Parathyroid adenoma (tissue), 2 donors: ENCODE results near the gene ASS1.

Experiments used
- H2AFZ ChIP-seq: fragments of 300-600 bp; sonication (generic); one replicate; pipeline ENCODE4 v1.7.0; 2017; ENCODE audit warnings: antibody characterized with exemption, mild to moderate bottlenecking
- H3K27ac ChIP-seq: fragments of 300-600 bp; sonication (generic); one replicate; pipeline ENCODE4 v1.7.0; 2017
- H3K27me3 ChIP-seq: fragments of 300-600 bp; sonication (generic); one replicate; pipeline ENCODE4 v1.7.0; 2017; ENCODE audit warnings: low read length; ENCODE audit not compliant: control insufficient read depth, insufficient read depth
- H3K36me3 ChIP-seq: fragments of 300-600 bp; sonication (generic); one replicate; pipeline ENCODE4 v1.7.0; 2017; ENCODE audit warnings: low read length; ENCODE audit not compliant: control insufficient read depth, insufficient read depth
- H3K4me1 ChIP-seq: fragments of 300-600 bp; sonication (generic); one replicate; pipeline ENCODE4 v1.7.0; 2017; ENCODE audit warnings: control low read depth
- H3K4me2 ChIP-seq: fragments of 300-600 bp; sonication (generic); one replicate; pipeline ENCODE4 v1.7.0; 2017; ENCODE audit warnings: low read length
- H3K4me3 ChIP-seq: fragments of 300-600 bp; sonication (generic); one replicate; pipeline ENCODE4 v1.7.0; 2017; ENCODE audit warnings: low read depth, low read length
- H3K79me2 ChIP-seq: fragments of 300-600 bp; sonication (generic); one replicate; pipeline ENCODE4 v1.7.0; 2017; ENCODE audit warnings: control low read depth
- H3K9ac ChIP-seq: fragments of 300-600 bp; sonication (generic); one replicate; pipeline ENCODE4 v1.7.0; 2017; ENCODE audit warnings: mild to moderate bottlenecking
- H3K9me3 ChIP-seq: fragments of 300-600 bp; sonication (generic); one replicate; pipeline ENCODE4 v1.7.0; 2017; ENCODE audit warnings: low read length; ENCODE audit not compliant: control insufficient read depth
- TF ChIP-seq, protein P1 (sequence below): fragments of 300-600 bp; sonication (generic); IDR thresholded peaks from one replicate; pipeline ENCODE4 v1.7.0; 2017; ENCODE audit warnings: antibody characterized with exemption, mild to moderate bottlenecking
- donor health status: primary hyperparathyroidism.

The ASS1 gene

DNA sequence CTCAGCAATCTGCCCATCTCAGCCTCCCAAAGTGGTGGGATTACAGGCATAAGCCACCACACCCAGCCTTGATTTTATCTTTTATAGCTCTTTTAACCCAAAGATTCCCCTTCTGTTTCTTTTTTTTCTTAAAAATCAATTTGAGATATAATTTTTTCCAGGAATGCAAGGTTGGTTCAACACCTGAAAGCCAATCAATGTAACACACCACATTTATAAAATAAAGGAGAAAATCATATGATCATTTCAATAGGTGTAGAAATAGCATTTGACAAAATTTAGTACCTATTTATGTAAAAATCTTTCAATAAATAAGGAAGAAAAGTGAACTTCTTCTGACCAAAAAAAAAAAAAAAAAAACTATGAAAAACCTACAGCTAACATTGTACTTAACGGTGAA, 3.7 kb upstream of the ASS1 start:
- Histone ChIP-seq H3K27me3 (no peaks in the 10 kb centered on the region), H3K79me2 (no peaks in the 10 kb centered on the region), H3K4me2 (no peak overlapping the region), H3K9ac (no peak overlapping the region), H3K4me3 (no peak overlapping the region), H2AFZ (no peak overlapping the region), H3K27ac (no peak overlapping the region), H3K36me3 (no peaks in the 10 kb centered on the region), H3K9me3 (no peaks in the 10 kb centered on the region), H3K4me1 (no peaks in the 10 kb centered on the region)
- TF ChIP-seq, protein P1, sequence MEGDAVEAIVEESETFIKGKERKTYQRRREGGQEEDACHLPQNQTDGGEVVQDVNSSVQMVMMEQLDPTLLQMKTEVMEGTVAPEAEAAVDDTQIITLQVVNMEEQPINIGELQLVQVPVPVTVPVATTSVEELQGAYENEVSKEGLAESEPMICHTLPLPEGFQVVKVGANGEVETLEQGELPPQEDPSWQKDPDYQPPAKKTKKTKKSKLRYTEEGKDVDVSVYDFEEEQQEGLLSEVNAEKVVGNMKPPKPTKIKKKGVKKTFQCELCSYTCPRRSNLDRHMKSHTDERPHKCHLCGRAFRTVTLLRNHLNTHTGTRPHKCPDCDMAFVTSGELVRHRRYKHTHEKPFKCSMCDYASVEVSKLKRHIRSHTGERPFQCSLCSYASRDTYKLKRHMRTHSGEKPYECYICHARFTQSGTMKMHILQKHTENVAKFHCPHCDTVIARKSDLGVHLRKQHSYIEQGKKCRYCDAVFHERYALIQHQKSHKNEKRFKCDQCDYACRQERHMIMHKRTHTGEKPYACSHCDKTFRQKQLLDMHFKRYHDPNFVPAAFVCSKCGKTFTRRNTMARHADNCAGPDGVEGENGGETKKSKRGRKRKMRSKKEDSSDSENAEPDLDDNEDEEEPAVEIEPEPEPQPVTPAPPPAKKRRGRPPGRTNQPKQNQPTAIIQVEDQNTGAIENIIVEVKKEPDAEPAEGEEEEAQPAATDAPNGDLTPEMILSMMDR = no peak

DNA sequence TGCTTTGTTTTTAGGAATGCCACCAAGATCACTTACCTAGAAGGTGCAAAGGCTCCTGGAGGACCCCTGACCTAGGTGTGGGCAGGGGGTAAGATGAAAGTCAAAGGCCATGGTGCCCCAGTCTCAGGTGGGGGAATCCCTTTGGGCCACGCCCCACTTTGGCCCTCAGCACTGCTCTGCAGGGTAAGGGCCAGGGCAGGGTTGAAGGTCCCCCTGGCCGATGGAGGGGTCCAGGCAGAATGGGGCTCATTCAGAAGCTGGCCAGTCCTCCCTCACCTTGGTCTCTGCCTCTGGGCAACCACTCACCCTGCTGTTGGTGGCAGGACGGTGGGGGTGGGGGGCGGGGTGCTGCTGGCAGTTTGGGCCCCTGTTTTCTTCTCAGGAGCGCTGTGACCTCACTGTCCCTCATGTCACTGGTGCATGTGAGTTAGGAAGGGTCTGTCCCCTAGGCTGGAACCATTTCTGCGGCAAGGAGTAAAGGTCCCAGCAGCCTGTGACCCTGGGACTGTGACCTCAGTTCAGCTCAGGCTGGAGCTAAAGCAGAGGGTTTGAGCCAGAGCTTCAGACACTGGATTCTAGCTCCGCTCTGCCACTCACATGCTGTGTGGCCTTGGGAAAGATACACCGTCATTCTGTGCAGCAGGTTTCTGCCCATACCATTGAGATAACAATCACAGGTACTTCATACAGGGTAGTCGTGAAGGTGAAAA, 1.9 kb upstream of the ASS1 start:
- H3K36me3 ChIP-seq = no peaks in the 10 kb centered on the region
- no peaks in the 10 kb centered on the region for H3K9me3 ChIP-seq
- no peaks in the 10 kb centered on the region for H3K79me2 ChIP-seq
- H2AFZ ChIP-seq = no peak overlapping the region
- TF ChIP-seq, protein P1 = no peak
- no peak overlapping the region for H3K9ac ChIP-seq
- H3K4me2 ChIP-seq = no peak overlapping the region
- no peak overlapping the region for H3K4me3 ChIP-seq
- no peaks in the 10 kb centered on the region for H3K27me3 ChIP-seq
- no peak overlapping the region for H3K27ac ChIP-seq
- H3K4me1 ChIP-seq = no peaks in the 10 kb centered on the region

DNA sequence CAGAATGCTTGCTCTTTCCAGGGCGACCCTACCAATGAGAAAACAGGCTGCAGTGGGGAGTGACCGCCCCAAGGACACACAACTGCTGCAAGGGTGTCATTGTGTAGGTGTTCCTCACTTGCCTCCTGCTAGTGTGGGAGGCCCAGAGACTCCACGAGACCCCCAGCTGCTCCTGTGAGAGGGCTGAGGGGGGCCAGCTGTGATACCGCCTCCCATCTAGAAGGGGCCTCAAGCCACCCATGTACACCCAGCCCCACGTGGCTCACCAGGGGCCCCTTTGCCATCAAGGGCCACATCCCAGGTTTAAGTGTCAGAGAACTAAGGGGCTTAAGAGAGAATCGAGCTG, 1.3 kb upstream of the ASS1 start:
- H3K79me2 ChIP-seq = no peaks in the 10 kb centered on the region
- H3K9me3 ChIP-seq = no peaks in the 10 kb centered on the region
- no peak overlapping the region for H3K9ac ChIP-seq
- H3K4me3 ChIP-seq = no peak overlapping the region
- TF ChIP-seq, protein P1 = no peak
- no peak overlapping the region for H2AFZ ChIP-seq
- no peaks in the 10 kb centered on the region for H3K36me3 ChIP-seq
- H3K27me3 ChIP-seq = no peaks in the 10 kb centered on the region
- H3K27ac ChIP-seq = no peak overlapping the region
- H3K4me2 ChIP-seq = no peak overlapping the region
- no peaks in the 10 kb centered on the region for H3K4me1 ChIP-seq

DNA sequence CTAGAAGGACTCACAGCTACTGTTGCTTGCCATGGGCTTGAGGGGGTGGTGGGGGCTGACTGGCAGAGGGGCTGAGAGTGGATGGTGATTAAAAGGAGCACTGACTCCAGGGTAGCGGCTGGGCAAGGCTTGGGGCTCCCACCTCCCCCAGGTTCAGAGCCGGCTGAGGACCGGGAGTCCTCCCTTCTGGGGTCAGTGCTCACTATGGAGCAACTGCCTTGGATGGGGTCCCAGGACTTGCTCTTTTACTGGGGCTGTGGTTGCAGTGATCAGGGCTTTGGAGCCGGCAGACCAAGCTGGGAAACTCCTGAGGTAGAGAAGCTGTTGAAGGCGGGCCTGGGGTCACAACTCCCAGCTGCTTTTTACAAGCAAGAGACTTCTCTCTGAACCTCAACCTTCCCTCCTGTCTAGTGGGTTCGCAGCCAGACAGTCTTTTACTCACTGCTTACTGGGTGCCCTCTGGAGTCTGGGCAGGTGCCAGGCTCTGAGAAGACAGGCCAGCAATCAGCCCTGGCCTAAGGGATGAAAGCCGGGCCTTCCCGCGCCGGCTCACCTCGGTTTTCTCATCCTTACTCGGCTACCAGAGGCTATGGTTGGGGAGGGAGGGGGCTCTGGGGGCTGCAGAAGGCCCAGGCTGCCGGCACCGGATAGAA, 795 bp upstream of the ASS1 start:
- Histone ChIP-seq H3K36me3 (no peaks in the 10 kb centered on the region), H3K4me2 (peak overlapping the region; percentile 90), H3K4me1 (no peaks in the 10 kb centered on the region), H2AFZ (peak overlapping the region; percentile 79), H3K9ac (no peak overlapping the region), H3K27ac (no peak overlapping the region), H3K79me2 (no peaks in the 10 kb centered on the region), H3K27me3 (no peaks in the 10 kb centered on the region), H3K4me3 (no peak overlapping the region), H3K9me3 (no peaks in the 10 kb centered on the region)
- TF ChIP-seq, protein P1 = no peak
